Osteocyte (in vitro differentiated cells): Measurements from ENCODE around the gene TBL1Y. TPM values are rescaled to one million over a fixed set of nuclear protein-coding genes. Genes with fewer than 3 reads are reported as not detected.

Experiments used
- DNase-seq: peaks from one replicate; pipeline ENCODE4 v3.0.0; 2021; ENCODE audit warnings: mixed read lengths; ENCODE audit not compliant: unreplicated experiment; ENCODE audit errors: extremely low spot score
- H3K27ac Mint-ChIP-seq: one replicate; pipeline ENCODE4 v1.8.0; 2021; ENCODE audit warnings: mild to moderate bottlenecking, mixed read lengths; ENCODE audit not compliant: unreplicated experiment
- H3K27me3 Mint-ChIP-seq: one replicate; pipeline ENCODE4 v1.8.0; 2021; ENCODE audit warnings: mixed read lengths; ENCODE audit not compliant: unreplicated experiment
- H3K36me3 Mint-ChIP-seq: one replicate; pipeline ENCODE4 v1.8.0; 2021; ENCODE audit warnings: mixed read lengths; ENCODE audit not compliant: unreplicated experiment
- H3K4me1 Mint-ChIP-seq: one replicate; pipeline ENCODE4 v1.8.0; 2021; ENCODE audit warnings: mixed read lengths; ENCODE audit not compliant: unreplicated experiment
- H3K4me3 Mint-ChIP-seq: one replicate; pipeline ENCODE4 v1.8.0; 2021; ENCODE audit warnings: mild to moderate bottlenecking, moderate library complexity, mixed read lengths; ENCODE audit not compliant: unreplicated experiment
- H3K9me3 Mint-ChIP-seq: one replicate; pipeline ENCODE4 v1.8.0; 2021; ENCODE audit warnings: mixed read lengths; ENCODE audit not compliant: unreplicated experiment
- total RNA-seq: library from RNA; stranded (reverse); gene quantifications from 2 replicates; pipeline ENCODE4 v1.2.1, GENCODE V29; 2021
- TF ChIP-seq, protein P1 (sequence below): fragments of 200-600 bp; sonication (generic); IDR thresholded peaks from 2 replicates; pipeline ENCODE4 v1.5.0; 2021; ENCODE audit warnings: antibody characterized with exemption, mild to moderate bottlenecking, moderate library complexity

The TBL1Y gene
- total RNA-seq, 1 donor from 2014 or later: not detected

DNA sequence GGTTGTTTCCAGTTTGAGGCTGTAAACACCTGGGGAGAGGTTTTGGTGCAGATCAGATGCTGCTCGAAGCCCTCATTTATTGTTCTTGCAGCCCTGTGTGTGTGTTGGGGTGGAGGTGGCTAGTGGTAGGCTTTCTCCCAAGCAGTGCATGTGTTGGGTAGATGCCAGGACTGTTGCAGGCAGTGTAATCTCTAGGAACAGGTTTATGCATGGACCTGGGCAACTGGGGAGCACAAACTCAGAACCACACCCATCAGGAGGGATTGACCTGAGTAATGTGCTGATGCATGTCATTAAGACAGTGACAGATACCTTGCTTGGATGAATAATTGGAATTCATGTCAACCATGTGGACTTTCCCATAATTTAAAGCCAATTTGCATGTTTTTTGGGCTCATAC is 77.3 kb downstream of the TBL1Y start:
- TF ChIP-seq, protein P1, sequence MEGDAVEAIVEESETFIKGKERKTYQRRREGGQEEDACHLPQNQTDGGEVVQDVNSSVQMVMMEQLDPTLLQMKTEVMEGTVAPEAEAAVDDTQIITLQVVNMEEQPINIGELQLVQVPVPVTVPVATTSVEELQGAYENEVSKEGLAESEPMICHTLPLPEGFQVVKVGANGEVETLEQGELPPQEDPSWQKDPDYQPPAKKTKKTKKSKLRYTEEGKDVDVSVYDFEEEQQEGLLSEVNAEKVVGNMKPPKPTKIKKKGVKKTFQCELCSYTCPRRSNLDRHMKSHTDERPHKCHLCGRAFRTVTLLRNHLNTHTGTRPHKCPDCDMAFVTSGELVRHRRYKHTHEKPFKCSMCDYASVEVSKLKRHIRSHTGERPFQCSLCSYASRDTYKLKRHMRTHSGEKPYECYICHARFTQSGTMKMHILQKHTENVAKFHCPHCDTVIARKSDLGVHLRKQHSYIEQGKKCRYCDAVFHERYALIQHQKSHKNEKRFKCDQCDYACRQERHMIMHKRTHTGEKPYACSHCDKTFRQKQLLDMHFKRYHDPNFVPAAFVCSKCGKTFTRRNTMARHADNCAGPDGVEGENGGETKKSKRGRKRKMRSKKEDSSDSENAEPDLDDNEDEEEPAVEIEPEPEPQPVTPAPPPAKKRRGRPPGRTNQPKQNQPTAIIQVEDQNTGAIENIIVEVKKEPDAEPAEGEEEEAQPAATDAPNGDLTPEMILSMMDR: no peak
- Mint-ChIP-seq H3K4me3 (no peak overlapping the region), H3K27me3 (no peaks in the 10 kb centered on the region), H3K4me1 (no peaks in the 10 kb centered on the region), H3K36me3 (no peaks in the 10 kb centered on the region), H3K27ac (no peak overlapping the region), H3K9me3 (no peaks in the 10 kb centered on the region)
- no peak for DNase-seq

DNA sequence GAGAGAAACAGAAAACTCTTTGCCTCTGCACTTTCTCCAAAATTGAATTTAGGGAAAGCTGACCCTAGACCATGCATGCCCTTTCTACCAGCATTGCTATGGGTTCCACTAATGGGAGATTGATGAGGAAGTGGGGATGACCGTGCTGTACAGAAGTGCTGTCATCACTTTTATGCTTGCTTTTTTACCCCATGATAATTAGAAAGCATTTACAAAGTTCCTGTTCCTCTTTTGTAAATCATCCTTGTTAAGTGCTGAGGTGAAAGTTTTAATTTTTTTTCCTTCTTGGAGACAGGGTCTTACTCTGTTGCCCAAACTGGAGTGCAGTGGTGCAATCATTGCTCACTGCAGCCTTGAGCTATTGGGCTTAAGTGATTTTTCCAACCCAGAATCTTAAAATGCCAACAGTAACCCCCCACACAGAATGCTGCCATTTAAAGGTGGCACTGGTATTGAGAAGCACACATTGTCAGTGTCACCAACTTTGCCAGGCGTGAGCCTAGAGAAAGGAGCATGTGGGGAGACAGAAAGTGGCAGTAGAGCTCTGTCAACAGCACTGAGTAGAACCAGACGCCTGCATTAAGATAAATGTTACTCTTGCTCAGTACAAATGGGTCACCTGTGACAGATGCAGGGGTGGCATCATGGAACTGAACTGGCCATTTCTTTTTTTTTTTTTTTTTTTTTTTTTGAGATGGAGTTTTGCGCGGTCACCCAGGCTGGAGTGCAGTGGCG is 79.6 kb downstream of the TBL1Y start:
- no peaks in the 10 kb centered on the region for H3K27me3 Mint-ChIP-seq
- no peak overlapping the region for H3K27ac Mint-ChIP-seq
- H3K4me3 Mint-ChIP-seq: no peak overlapping the region
- no peak for DNase-seq
- TF ChIP-seq, protein P1: no peak
- no peaks in the 10 kb centered on the region for H3K4me1 Mint-ChIP-seq
- no peaks in the 10 kb centered on the region for H3K36me3 Mint-ChIP-seq
- no peaks in the 10 kb centered on the region for H3K9me3 Mint-ChIP-seq

GRCh38 chrY:6992041-6992440 is 81.5 kb downstream of the TBL1Y start:
- Mint-ChIP-seq H3K27ac (no peak overlapping the region), H3K27me3 (no peaks in the 10 kb centered on the region), H3K9me3 (no peaks in the 10 kb centered on the region), H3K36me3 (no peaks in the 10 kb centered on the region), H3K4me1 (no peaks in the 10 kb centered on the region), H3K4me3 (no peak overlapping the region)
- TF ChIP-seq, protein P1: no peak
- DNase-seq: no peak

GRCh38 chrY:6995987-6996386 is 85.5 kb downstream of the TBL1Y start:
- TF ChIP-seq, protein P1: no peak
- Mint-ChIP-seq H3K27me3 (no peaks in the 10 kb centered on the region), H3K27ac (no peak overlapping the region), H3K9me3 (no peaks in the 10 kb centered on the region), H3K4me3 (no peak overlapping the region), H3K4me1 (no peaks in the 10 kb centered on the region), H3K36me3 (no peaks in the 10 kb centered on the region)
- DNase-seq: no peak

- DNase-seq: no peak
- Mint-ChIP-seq H3K27me3 (no peaks in the 10 kb centered on the region), H3K4me1 (no peaks in the 10 kb centered on the region), H3K27ac (no peak overlapping the region), H3K4me3 (no peak overlapping the region), H3K36me3 (no peaks in the 10 kb centered on the region), H3K9me3 (no peaks in the 10 kb centered on the region)
- TF ChIP-seq, protein P1: no peak
These were observed 87.1 kb downstream of the TBL1Y start for GRCh38 chrY:6997503-6998066.
